GM18519 (cell line): ENCODE results near the gene ALDOA.

Source experiments
- ATAC-seq: cut with Tn5 transposase; IDR thresholded peaks from one replicate; pipeline ENCODE4 v1.9.1; 2021; ENCODE audit warnings: mild to moderate bottlenecking, moderate library complexity; ENCODE audit not compliant: unreplicated experiment, low FRiP score

The ALDOA gene

GRCh38 chr16:30088237-30088831 lies 22.8 kb downstream of the ALDOA start:
- no peak for ATAC-seq

GRCh38 chr16:30088832-30089624 lies 23.5 kb downstream of the ALDOA start:
- ATAC-seq: no peak

GRCh38 chr16:30090610-30091331 lies 25.2 kb downstream of the ALDOA start:
- ATAC-seq: no peak

GRCh38 chr16:30091474-30092372 lies 26.2 kb downstream of the ALDOA start, which contains the start of gene TBX6:
TBX6 (minus strand) TSS chr16:30091924; CDS start chr16:30091193, 731 bp downstream.
- ATAC-seq: peak; percentile 46

- ATAC-seq: no peak
These were observed 26.9 kb downstream of the ALDOA start for GRCh38 chr16:30092373-30093010.

GRCh38 chr16:30094541-30095165 lies 29.1 kb downstream of the ALDOA start:
- no peak for ATAC-seq

- ATAC-seq: no peak
These were observed 29.9 kb downstream of the ALDOA start for GRCh38 chr16:30095166-30096078.

GRCh38 chr16:30096105-30096861 lies 30.7 kb downstream of the ALDOA start, which contains the start of gene YPEL3:
YPEL3 (minus strand) TSS chr16:30096213; CDS start chr16:30095482, 731 bp downstream.
- ATAC-seq: peak; percentile 34

GRCh38 chr16:30096862-30097563 lies 31.5 kb downstream of the ALDOA start:
- ATAC-seq: no peak

GRCh38 chr16:30104090-30104489 lies 38.5 kb downstream of the ALDOA start:
- ATAC-seq: no peak

GRCh38 chr16:30104492-30104891 lies 38.9 kb downstream of the ALDOA start:
- ATAC-seq: no peak

GRCh38 chr16:30108059-30108850 lies 42.7 kb downstream of the ALDOA start:
- no peak for ATAC-seq

- no peak for ATAC-seq
These were observed 45.1 kb downstream of the ALDOA start for GRCh38 chr16:30110661-30111060.

GRCh38 chr16:30112197-30113030 lies 46.9 kb downstream of the ALDOA start:
- ATAC-seq: no peak

GRCh38 chr16:30113031-30113710 lies 47.6 kb downstream of the ALDOA start, which contains the start of gene GDPD3:
GDPD3 (minus strand) TSS chr16:30113537; CDS start chr16:30113478, 59 bp downstream.
- ATAC-seq: no peak
